GM12875 (cell line): ENCODE data around the gene C15orf39.
"Not testable (repeated sequence)": the region's sequence is repeated elsewhere in the genome, so short reads cannot be mapped to it uniquely, and the experiment has no call there.

ENCODE experiments used
- H3K4me3 ChIP-seq: one replicate; pipeline ENCODE4 v1.5.1; 2011; ENCODE audit warnings: low read depth, low read length, control low read depth
- TF ChIP-seq, protein P1 (sequence below): IDR thresholded peaks from 2 replicates; pipeline ENCODE4 v1.5.1; 2011; ENCODE audit warnings: low read depth, mild to moderate bottlenecking, control low read depth, inconsistent platforms, low read length, moderate library complexity, borderline replicate concordance; ENCODE audit not compliant: insufficient read depth

The C15orf39 gene

DNA sequence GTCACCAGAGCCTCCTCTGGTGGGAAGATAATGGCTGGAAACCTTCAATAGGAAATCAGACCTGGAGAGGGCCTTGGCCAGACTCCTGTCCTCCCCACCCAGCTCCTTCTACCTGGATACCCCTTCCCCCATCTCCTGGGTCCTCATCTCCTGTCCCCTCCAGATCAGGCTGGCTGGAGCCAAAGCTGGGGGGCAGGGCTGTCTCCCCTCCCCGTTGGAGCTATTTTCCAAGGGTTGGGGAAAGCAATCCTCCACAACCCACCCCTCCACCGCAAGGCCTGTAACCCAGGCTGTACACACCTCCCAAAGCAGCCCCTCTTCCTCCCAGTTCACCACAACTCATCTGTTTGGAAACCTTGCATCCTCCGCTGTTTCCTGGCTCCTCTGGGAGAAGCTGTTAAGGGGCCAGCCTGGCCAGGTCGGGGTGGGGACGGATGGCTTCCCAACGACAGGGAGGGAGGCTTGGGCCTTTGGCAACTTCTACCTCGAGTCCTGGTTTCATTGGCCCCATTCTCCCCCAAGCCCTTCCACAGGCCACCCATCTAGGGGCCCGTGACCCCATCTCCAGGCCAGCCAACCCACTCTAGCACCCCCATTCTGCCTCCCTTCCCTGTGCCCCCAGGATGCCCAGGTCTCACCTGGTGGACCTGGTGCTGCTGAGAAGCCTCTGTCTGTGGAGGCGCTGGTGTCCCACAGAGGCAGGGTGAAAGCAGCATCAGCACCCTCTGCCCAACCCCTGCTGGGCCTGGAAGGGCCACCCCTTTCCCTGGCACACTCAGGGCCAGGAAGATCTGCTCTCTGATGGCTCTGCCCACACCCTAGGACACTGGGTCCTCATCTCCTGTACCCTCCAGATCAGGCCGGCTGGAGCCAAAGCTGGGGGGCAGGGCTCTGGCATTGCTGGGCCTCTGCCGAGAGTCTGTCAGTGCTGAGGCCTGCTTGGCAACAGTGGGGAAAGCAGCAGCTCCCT, 34.4 kb downstream of the C15orf39 start:
- no peak overlapping the region for H3K4me3 ChIP-seq
- TF ChIP-seq, protein P1, sequence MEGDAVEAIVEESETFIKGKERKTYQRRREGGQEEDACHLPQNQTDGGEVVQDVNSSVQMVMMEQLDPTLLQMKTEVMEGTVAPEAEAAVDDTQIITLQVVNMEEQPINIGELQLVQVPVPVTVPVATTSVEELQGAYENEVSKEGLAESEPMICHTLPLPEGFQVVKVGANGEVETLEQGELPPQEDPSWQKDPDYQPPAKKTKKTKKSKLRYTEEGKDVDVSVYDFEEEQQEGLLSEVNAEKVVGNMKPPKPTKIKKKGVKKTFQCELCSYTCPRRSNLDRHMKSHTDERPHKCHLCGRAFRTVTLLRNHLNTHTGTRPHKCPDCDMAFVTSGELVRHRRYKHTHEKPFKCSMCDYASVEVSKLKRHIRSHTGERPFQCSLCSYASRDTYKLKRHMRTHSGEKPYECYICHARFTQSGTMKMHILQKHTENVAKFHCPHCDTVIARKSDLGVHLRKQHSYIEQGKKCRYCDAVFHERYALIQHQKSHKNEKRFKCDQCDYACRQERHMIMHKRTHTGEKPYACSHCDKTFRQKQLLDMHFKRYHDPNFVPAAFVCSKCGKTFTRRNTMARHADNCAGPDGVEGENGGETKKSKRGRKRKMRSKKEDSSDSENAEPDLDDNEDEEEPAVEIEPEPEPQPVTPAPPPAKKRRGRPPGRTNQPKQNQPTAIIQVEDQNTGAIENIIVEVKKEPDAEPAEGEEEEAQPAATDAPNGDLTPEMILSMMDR: no peak

DNA sequence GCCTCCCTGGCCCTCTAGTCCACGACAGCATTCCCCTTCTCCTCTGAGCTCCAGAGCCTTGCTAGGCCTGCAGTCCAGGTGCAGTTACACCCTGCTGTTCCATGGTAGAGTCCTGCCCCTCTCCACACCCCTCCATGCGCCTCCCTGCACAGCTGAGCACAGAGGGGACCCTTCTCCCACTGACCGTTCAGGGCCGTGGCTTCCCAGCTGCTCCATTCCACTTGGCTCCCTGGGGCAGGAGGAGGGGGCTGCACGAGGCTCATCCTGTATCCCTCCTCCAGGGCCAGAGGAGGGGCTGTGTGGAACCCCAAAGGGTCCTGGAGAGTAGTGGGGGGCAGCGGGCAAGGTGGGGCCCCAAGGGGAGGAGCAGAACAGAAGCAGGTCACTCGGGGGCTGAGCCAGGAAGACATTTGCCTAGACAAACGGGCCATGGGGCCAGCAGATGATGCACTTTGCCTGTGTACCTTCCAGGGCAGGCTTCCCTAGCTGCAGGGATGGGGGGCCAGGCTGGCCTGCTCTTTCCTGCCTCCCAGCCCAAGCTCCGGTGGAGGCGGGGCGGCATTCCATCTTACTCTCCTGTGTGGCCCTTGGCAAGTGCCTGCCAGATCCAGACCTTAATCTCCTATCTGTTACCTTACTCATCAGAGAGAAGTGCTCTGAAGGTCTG, 35.8 kb downstream of the C15orf39 start:
- TF ChIP-seq, protein P1: no peak
- H3K4me3 ChIP-seq: no peak overlapping the region

- TF ChIP-seq, protein P1: no peak
- no peak overlapping the region for H3K4me3 ChIP-seq
These were observed 36.5 kb downstream of the C15orf39 start for GRCh38 chr15:75238150-75238549.

DNA sequence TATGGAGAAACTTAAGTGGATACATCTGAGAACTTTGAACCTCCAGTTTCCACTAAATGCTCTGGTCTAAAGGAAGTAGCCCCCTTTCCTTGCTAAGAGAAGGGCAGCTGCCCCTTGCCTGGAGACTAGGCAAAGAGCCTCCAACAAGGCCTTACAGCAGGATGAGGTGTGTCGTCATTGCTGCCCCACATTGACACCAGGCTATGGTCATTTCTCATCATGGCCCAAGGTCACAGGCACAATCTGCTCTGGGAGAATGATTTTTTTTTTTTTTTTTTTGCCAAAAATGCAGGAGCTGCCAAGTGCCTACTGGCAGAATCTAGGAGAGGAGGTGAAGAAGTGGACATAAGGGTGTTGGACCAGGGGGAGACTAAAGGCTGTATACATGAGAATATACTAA, 44.1 kb downstream of the C15orf39 start:
- H3K4me3 ChIP-seq: not testable (repeated sequence)

GRCh38 chr15:75248991-75249390, 47.3 kb downstream of the C15orf39 start:
- not testable (repeated sequence) for H3K4me3 ChIP-seq

GRCh38 chr15:75249726-75250125, 48.0 kb downstream of the C15orf39 start:
- no peak overlapping the region for H3K4me3 ChIP-seq
- TF ChIP-seq, protein P1: no peak

GRCh38 chr15:75251343-75251742, 49.7 kb downstream of the C15orf39 start:
- H3K4me3 ChIP-seq: not testable (repeated sequence)

DNA sequence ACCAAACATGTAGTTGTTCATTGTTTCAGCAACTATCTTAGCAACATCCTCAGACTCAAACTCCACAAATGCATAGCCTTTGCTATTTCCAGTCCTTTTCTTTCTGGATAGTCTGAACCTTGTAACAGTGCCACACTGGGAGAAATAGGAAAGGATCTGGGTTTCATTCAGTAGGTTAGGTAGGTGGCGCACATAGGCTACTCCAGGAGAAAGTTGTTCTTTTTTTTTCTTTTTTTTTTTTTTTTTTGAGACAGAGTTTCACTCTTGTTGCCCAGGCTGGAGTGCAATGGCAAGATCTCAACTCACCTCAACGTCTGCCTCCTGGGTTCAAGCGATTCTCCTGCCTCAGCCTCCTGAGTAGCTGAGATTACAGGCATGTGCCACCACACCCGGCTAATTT, 50.6 kb downstream of the C15orf39 start:
- not testable (repeated sequence) for H3K4me3 ChIP-seq

DNA sequence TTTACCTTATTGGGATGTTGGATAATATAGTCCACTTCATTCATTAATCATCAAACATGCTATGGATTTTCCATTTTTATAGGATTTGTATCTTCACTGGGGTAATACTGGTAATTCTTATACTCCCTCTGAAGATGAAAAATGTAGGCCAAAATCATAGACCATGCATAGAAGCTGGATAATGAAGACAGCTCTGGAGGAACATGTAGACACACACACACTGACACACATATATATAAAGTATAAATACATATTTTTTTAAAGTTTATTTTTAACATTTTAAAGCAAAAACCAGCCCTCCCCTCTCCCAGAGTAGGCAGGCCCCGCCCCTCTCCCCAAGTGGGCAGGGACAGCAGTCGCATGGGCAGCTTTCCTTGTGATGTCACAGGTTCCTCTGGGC, 56.4 kb downstream of the C15orf39 start, which contains the start of gene GOLGA6C:
Gene GOLGA6C, plus strand, starts transcription at position 301 of the 400 bp plus-strand sequence. CDS start 265 bp downstream, outside the sequence.
- not testable (repeated sequence) for H3K4me3 ChIP-seq

DNA sequence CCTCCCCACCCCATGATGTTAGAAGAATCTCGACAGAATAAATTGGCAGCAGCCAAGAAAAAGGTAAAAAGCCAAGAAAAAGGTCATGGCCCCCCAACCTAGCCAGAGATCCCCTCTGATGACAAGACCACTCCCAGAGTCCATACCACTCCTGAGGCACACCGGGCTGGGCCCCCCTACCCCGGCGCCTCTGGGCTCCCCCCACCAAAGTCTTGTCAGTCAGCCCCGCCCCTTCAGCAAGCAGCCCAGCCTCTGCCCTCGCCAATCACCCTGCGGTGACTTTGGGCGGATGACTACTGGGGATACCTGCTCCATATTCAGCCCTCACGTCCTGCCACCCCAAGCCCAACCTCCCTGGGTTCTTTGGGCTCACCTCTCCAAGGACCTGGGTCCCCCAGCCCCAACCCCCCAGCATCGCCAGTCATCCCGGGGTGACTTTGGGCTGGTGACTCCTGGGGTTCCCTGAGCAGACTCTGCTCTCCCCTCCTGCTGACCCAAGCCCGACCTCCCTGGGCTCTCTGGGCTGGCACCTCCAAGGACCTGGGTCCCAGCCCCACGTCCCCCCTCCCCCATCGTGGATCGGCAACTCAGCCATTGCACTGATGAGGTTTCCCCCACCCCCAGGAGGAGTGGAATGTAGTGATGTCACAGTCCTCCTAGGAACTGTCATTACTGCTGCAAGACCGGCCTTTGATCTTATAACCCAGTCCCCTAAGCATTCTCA, 57.1 kb downstream of the C15orf39 start:
- not testable (repeated sequence) for H3K4me3 ChIP-seq

GRCh38 chr15:75259873-75260272, 58.2 kb downstream of the C15orf39 start:
- H3K4me3 ChIP-seq: not testable (repeated sequence)
